Measurements from ENCODE around the gene CHST3.
"Not testable (repeated sequence)": the region's sequence is repeated elsewhere in the genome, so short reads cannot be mapped to it uniquely, and the experiment has no call there.

Gene CHST3

DNA sequence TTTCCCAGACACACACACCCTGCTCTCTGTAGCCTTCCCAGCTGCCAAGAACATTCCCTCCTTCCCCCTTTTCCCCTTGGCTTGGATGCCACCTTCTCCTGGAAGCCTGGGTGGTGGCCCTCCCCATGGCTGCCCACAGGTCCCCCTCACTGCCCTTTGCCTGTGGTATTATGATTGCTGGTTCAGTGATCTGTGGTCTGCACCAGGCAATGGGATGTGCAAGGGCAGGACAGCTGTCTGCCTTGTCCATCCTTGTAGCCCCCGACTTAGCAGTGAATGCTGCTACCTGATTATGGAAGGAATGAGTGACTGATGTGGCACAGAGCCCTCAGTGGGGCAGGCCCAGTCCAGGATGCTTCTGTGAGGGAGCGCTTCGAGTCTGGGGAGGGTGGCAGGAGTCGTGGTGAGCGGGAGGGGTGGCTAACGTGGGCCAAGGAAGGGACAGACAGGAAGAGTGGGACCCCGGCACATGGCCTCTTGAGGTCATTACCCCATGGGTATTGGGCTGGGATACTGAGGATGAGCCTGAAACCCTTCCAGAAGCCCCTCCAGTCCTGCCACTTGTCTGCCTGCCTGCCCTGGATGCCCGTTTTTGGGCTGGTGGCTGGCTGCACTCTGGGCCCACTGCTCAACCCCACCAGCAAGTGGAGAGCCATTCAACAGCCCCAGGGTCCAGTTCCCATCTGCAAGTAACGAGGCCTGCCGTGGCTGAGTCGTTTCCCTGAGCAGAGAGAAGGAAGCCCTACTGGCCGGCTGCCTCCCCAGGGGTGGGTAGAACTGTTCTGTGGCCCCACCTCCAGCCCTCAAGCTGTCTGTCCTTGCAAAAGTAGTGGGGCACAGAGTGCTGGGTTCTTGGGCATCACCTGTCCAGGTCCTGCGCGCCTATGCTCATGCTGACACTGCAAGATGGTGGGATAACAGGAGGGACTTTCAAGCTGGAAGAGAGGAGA, 8.8 kb downstream of the CHST3 start:
- no peak for DNase-seq (ENCODE audit: insufficient read length, low spot score)
- no peak for FAIRE-seq

DNA sequence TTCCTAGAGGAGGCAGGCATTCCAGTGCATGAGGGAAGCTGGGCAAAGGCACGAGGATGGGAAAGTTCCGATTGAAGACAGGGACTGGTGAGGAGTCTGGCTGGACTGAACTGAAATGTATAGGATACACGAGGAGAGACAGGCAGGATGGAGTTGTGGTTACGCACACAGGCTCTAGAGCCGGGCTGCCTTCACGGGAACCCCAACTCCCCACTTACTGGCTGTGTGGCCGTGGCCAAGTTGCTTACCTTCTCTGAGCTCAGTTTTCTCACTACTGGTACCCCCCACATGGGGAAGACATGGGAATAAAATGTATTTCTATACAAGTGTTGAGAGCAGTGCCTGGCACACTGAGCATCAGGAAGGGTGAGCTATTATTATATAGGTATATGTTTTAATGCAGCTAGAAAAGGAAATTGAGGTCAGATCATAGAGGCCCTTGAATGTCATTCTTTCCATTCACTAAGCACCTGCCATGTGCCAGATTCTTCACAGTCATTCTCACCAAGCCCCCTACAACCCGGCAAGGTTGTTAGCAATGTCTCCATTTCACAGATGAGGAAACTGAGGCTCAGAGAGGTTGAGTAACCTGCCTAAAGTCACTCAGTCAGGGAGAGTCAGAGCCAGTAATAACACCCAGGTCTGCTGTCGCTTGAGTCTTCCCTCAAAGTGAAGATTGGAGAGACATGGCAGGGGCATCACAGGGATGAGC, 9.7 kb downstream of the CHST3 start:
- FAIRE-seq, result peak; percentile 26

DNA sequence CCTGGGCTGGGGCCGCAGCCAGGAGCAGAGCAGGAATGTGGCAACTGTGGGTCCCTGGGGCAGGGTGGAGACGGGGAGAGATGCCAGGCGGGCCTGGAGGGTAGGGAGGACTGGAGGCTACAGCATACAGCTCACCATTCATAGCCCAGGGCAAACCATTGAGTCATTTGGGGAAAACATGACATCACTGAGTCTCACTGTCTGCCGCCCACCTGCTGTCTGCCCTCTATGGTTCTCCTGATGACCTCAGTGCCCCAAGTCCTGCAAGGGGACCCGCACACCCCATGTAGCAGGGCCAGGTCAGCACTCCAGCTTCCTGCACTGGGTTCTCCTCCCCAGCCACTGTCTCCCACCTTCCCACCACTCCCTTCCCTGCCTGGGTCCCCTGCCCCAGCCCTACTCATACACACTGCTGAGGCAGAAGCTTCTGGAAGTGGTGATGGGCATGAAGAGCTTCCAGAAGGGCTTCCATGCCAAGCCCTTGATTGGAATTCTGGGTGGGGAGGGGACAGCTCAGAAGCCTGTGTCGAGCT, 10.4 kb downstream of the CHST3 start:
- peak; percentile 93 for FAIRE-seq
- peak; percentile 75 for DNase-seq (ENCODE audit: insufficient read length, low spot score)

More for the DNA sequence above, 9.7 kb downstream of the CHST3 start:
- DNase-seq (ENCODE audit: insufficient read length, low spot score), result no peak

DNA sequence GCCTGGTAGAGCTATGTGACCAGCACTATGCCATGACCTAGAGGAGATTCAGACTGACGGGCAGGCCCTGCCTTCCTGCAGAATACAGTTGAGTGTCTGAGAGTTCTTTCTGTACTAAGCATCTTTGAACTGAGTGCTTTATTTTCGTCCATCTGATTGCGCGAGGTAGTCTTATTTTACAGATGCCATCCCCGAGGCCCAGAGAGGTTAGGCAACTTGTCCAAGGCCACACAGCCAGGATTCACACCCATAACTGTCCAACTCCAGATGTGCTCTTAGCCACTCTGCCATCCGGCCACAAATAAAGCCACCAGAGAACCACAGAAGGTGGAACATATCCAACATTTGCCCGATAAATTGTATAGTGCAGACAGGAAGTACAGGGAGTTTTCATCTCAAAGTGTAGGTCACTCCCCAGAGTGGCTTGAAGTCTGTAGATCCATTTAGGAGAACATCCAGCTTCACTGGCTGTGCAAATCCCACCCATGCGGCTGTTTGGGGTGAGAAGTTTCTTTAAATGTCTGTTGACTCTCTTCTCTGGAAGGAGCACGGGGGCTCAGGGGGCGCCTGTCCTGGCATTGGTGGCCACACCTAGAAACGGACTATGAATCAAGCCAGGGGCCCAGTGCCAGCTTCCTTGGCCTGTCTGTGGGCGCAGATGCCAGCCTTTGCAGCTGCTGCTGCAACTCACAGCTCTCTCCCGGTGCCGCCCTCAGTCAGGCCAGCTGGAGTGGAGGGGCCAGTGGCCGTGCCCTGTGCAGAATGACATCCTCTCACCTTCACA, 11.1 kb downstream of the CHST3 start:
- FAIRE-seq (no peak), DNase-seq (ENCODE audit: insufficient read length, low spot score) (no peak)

DNA sequence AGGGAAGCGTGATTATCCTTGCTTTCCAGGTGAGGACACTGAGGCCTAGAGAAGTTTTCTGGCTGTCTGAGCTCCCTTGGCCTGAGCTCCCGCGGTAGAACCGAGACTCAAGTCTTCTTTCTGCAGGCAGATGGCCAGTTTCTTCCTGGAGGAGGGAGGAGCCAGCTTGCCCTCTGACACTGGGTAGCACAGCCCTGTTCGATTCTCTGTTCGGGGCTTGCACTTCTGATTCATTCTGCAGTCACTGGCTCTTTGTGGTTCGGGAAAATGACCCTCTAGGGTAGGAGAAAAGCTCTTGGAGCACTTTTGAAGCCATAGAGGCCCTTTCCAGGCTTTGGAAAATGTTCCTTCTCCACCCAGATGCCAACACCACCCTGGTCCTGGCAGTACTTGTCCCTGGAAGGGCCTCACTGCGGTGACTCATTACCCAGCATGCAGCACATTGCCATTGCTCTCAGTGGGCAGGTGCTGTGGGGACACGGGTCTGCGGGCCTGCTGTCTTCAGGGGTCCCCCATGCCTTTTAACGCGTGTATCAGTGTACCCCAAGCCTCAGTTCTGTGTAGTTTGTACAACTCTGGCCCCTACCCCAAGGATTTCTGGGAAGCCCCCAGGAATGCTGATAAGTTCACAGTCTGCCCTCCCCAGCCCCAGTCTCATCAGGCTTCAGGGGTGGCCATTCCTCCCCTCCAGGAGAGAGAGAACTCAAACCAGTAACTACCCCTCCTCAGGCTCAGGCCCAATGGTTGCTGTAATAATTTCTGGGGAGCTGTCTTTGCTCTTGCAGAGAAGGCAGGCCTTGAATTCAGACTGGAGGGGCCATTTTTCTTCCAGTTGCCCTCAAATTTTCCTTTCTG, 11.9 kb downstream of the CHST3 start:
- FAIRE-seq (peak; percentile 58), DNase-seq (ENCODE audit: insufficient read length, low spot score) (peak; percentile 55)

DNA sequence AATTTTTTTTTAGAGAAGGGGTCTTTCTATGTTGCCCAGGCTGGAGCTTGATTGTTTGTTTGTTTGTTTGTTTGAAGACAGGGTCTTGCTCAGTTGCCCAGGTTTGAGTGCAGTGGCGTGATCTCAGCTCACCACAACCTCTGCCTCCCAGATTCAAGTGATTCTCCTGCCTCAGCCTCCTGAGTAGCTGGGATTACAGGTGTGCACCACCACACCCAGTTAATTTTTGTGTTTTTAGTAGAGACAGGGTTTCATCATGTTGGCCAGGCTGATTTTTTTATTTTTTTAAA, 13.4 kb downstream of the CHST3 start:
- not testable (repeated sequence) for FAIRE-seq

DNA sequence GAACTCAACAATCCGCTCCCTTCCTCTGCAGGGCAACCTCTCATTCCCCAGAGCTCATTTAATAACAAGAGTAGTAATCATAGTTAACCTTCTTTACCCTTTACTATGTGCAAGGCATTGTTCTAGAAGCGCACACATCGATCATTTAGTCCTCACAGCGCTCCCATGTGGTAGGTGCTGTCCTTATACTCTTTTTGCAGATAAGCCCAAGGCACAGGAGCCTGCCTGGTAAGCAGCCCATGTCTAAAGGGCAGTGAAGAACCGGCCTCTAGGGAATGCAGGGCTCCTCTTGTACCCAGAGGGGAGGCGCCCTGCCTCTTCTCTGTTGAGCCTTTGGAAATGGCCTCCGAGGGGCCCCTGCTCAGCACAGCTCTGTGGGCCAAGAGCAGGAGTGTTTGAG, 14.3 kb downstream of the CHST3 start:
- FAIRE-seq (no peak), DNase-seq (ENCODE audit: insufficient read length, low spot score) (no peak)

More for the DNA sequence above, 13.4 kb downstream of the CHST3 start:
- not testable (repeated sequence) for DNase-seq (ENCODE audit: insufficient read length, low spot score)

DNA sequence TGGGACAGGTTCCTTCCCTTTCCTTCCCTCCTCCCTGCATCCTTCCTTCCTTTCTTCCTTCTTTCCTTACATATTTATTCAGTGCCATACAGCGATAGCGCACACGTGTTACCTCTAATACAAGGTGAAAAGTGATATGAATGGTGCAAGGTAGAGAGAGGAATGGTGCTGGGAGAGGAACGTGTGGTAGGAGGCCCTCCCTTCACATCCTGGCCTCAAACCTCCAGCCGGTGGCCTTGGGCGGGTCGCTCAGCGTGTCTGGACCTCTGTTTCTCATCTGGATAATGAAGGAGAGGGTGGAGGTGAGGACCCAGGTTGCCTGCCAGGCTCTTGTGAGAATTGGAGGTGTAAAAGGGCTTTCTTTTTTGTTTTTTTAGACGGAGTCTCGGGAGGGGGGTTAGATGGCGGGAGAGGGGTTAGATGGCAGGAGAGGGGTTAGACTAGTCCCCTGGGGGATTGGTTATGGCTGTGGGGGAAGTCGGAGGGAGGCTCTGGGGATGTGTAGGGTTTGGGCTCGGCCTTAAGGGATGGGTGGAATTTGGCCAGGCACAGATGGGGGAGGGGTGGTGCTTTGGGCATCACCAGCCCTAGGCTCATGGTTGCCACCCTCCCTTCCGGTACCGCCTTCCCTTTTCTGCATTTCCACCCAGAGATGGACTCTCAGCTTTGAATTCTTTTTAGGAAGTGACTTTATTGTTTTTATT, 14.9 kb downstream of the CHST3 start:
- FAIRE-seq (no peak), DNase-seq (ENCODE audit: insufficient read length, low spot score) (no peak)

DNA sequence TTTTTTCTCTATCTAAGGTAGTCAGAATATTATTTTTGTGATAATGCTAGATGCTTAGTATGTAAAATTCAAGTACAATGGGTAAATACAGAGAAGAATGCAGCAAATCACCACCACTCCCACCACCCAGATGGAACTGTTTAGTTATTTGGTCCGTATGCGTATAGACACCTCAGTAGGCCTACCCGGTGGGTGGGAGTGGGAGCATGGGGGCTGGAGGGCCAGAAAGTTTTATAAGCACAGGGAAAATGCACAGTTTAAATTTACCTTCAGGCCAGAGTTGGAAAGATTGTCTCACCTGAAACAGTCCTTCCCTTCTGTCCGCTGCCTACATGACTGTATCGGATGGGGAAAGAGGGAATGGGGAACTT, 15.5 kb downstream of the CHST3 start:
- DNase-seq (ENCODE audit: insufficient read length, low spot score), result no peak
- FAIRE-seq, result no peak

DNA sequence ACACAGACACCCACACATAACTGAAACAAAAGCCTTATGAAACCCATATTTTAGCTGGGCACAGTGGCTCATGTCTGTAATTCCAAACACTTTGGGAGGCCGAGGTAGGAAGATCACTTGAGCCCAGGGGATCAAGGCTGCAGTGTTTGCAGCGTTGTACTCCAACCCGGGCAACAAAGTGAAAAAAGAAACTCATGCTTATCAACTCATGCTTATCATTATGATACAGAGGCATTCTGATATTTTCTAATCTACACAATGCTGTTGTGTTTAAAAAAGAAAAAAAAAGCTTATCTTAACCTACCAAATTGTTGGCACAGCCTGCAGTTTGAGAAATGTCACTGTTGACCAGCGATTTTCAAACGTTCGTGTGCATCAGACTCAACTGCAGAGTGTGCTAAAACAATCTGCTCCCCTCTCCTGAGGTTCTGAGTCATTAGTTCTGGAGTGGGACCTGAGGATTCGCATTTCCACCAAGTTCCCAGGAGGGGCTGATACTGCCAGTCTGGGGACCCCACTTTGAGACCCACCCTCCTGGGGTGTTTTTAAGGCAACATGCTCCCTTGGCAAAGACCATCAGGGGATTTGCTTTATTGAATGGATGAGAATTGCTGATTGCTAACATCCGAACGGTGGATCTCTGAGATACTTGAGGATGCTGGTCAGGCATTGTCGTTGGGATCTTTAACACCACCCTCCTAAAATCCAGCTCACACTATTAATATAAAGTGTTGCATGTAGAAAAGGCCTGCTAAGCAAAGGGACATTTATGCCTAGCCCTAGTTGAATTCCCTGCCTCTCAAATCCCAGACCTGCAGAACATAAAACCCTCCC, 16.2 kb downstream of the CHST3 start:
- FAIRE-seq (no peak), DNase-seq (ENCODE audit: insufficient read length, low spot score) (no peak)

DNA sequence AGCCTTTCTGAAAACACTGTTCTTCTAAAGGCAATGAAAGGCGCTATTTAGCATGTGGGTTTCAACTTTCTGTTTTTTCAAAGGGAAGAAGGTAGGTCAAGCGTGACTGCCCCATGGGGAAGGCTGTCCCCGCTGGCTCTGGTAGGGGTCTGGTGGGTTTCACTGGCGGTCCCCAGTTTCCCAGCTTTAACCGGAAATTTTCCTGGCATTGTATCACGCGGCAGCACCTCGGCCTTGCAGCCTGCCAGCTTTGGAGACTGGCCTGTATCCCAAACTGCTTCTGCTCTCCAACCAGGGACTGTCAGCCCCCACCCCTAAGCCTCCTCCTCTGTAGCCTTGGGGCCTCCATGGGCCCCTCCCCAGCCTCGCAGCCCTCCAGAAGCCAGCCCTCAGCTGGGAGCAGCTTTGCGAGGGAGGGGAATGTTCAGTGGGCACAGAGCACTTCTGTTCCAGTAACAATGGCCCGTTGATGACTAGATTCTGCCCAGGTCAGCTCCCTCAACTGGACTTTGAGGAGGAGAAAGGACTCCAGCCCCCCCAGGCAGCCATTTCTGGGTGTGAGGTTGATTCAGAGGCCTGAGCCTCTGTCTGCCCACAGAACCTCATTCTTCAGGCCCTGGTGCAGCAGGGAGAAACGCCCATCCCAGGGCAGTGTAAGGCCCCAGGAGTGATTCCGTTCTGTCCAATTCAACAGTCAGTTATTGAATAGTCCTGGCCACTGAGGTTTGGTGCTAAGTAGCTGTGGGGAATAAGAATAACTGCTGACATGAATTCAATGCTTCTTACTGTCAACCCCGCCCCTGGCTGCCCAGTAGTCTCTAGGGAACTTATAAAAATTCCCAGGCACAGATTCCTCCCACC, 17.1 kb downstream of the CHST3 start:
- FAIRE-seq (no peak), DNase-seq (ENCODE audit: insufficient read length, low spot score) (no peak)

DNA sequence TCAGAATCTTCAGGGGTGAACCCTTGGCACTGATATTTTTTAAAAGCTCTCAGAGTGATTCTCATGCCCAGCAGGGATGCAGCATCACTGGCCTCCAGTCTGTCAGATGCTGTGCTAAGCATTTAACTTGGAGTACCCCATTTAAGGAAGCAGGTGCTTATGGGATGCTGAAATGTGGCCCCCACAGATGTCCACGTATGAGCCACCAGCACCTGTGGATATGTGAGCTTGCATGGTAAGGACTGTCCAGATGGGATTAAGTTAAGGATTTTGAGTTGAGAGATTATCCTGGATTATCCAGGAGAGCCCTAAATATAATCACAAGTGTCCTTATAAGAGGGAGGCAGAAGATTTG, 17.7 kb downstream of the CHST3 start:
- FAIRE-seq (no peak), DNase-seq (ENCODE audit: insufficient read length, low spot score) (no peak)

DNA sequence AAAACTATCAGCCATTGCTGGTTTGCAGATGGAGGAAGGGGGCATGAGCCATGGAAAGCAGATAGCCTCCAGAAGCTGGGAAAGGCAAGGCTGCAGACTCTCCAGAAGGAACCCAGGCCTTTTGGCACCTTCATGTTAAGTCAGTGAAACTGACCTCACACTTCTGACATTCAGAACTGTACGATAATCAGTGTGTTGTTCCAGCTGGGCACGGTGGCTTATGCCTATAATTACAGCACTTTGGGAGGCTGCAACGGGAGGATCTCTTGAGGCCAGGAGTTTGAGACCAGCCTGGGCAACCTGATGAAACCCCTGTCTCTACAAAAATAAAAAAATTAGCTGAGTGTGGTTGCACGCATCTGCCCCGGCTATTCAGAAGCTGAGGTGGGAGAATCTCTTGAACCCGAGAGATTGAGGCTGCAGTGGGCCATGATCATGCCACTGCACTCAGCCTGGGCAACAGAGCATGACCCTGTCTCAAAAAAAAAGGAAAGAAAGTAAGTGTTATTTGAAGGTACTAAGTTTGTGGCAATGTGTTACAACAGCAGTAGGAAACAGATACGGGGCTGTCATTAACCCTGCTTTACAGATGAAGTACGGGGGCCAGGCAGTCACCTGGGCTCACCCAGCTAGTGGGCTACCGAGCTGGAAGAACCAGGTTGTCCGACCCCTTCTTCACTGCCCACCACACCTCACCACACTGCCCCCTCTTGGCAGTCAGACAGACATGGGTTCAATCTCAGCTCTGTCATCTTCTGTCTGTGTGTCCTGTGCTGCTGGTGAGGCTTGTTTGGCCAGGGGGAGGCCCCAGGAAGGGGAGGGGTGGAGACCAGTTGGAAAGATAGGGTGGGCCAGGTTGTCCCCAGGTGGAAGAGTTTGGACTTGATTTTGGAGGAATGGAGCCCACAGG, 18.3 kb downstream of the CHST3 start:
- DNase-seq (ENCODE audit: insufficient read length, low spot score) (no peak), FAIRE-seq (no peak)

DNA sequence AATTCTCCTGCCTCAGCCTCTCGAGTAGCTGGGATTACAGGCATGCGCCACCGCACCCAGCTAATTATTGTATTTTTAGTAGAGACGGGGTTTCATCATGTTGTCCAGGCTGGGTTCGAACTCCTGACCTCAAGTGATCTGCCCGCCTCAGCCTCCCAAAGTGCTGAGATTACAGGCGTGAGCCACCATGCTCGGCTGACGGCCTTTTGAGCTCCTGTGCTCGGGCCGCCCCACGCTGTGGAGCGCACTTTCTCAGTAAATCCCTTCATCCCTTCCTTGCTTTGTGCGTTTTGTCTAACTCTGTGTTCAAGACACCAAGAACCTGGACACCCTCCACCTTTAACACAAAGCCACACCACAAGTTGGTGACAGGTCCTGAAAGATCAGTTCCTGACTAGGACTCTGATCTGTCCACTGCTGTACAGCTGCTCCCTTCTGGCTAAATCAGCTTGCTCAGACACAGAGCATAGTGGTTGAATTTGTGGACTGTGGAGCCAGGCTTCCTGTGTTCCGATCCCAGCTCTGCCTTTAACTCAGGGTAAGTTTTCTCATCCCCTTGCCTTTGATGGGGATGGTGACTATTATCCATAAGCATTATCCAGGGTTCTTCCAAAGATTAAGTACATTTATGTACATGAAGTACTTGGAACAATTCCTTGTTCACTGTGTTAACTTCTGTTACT, 20.1 kb downstream of the CHST3 start:
- FAIRE-seq (no peak), DNase-seq (ENCODE audit: insufficient read length, low spot score) (no peak)

DNA sequence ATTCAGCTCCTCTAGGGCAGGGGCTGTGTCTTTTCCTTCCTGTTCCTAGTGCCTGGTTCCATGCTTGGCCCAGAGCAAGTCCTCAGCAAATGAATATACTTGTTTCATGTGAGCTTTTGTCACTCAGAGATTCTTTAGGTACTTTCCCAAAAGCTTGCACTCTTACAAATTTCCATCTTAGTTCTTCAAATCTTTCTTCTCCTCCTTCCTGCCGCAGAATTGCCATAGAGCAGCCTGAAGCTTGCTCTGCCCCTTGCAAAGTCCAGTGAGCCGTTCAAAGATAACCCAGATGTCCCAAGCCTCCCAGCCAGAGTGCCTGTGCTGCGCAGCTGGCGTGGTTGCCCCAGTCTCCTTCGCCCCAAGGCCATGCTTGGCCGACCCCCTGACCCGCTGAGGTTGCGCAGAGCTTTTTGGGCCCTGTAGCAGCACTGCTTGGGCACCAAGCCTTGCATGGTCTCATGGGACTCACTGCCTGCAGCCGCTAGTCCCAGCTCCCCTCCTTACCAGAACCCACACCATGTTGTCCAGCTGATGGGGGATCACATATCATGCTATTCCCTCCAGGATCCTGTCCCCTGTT, 20.7 kb downstream of the CHST3 start:
- FAIRE-seq (no peak), DNase-seq (ENCODE audit: insufficient read length, low spot score) (no peak)
